HG03066 (cell line): ENCODE results near the gene IFNL1.
A peak's percentile ranks its signal among the peaks of the same experiment; 100 is the strongest.
"Not testable (repeated sequence)": the region's sequence is repeated elsewhere in the genome, so short reads cannot be mapped to it uniquely, and the experiment has no call there.

Experiments
- ATAC-seq: cut with Tn5 transposase; IDR thresholded peaks from one replicate; pipeline ENCODE4 v1.9.1; 2021; ENCODE audit warnings: low read depth; ENCODE audit not compliant: unreplicated experiment

Gene IFNL1

GRCh38 chr19:39327363-39328045 lies 31.3 kb downstream of the IFNL1 start:
- no peak for ATAC-seq

- no peak for ATAC-seq
Observed at GRCh38 chr19:39328046-39328705, 32.0 kb downstream of the IFNL1 start.

- no peak for ATAC-seq
Observed at GRCh38 chr19:39329948-39330347, 33.7 kb downstream of the IFNL1 start.

- no peak for ATAC-seq
Observed at GRCh38 chr19:39332293-39332692, 36.1 kb downstream of the IFNL1 start.

- not testable (repeated sequence) for ATAC-seq
Observed at GRCh38 chr19:39332738-39333137, 36.5 kb downstream of the IFNL1 start.

GRCh38 chr19:39333507-39333906 lies 37.3 kb downstream of the IFNL1 start:
- ATAC-seq: no peak

GRCh38 chr19:39334444-39334976 lies 38.3 kb downstream of the IFNL1 start:
- ATAC-seq: no peak

GRCh38 chr19:39335168-39335548 lies 39.0 kb downstream of the IFNL1 start:
- no peak for ATAC-seq

GRCh38 chr19:39336483-39336882 lies 40.3 kb downstream of the IFNL1 start:
- ATAC-seq: no peak

GRCh38 chr19:39339674-39340073 lies 43.5 kb downstream of the IFNL1 start:
- ATAC-seq: no peak

GRCh38 chr19:39340156-39340555 lies 43.9 kb downstream of the IFNL1 start:
- ATAC-seq: not testable (repeated sequence)

- no peak for ATAC-seq
Observed at GRCh38 chr19:39341129-39341718, 45.0 kb downstream of the IFNL1 start.

- ATAC-seq: peak; percentile 83
Observed at GRCh38 chr19:39341719-39342604, 45.8 kb downstream of the IFNL1 start, which contains the start of gene SAMD4B. SAMD4B (plus strand) TSS chr19:39342421; CDS start chr19:39356894, 14,473 bp downstream.

- no peak for ATAC-seq
Observed at GRCh38 chr19:39342647-39343305, 46.6 kb downstream of the IFNL1 start.

GRCh38 chr19:39345956-39346355 lies 49.7 kb downstream of the IFNL1 start:
- no peak for ATAC-seq

- no peak for ATAC-seq
Observed at GRCh38 chr19:39347332-39348164, 51.3 kb downstream of the IFNL1 start.
